K562 (cell line): ENCODE results near the gene SPATA33. TPM values are rescaled to one million over a fixed set of nuclear protein-coding genes. Genes with fewer than 3 reads are reported as not detected.
A peak's percentile ranks its signal among the peaks of the same experiment; 100 is the strongest.

Source experiments
- ARID1B ChIP-seq: fragments of 450-650 bp; IDR thresholded peaks from 2 replicates; pipeline ENCODE4 v1.6.1; 2016; ENCODE audit warnings: antibody characterized with exemption, mild to moderate bottlenecking, inconsistent platforms
- FOXK2 ChIP-seq, 2 experiments: fragments of 450-650 bp; IDR thresholded peaks in 1 of 2; conservative IDR thresholded peaks in 1 of 2; 2 replicates each; pipeline ENCODE4 v1.6.1; 2016; ENCODE audit warnings: low read depth in 2 of 2, mild to moderate bottlenecking in 1 of 2
- HNRNPLL ChIP-seq: fragments of 200-400 bp; formaldehyde crosslinking; IDR thresholded peaks from 2 replicates; pipeline ENCODE4 v1.6.1; 2017; ENCODE audit warnings: low read length, low read depth, mild to moderate bottlenecking; ENCODE audit not compliant: poor library complexity, severe bottlenecking
- JUN ChIP-seq, 2 experiments: sonication (generic) in 1 of 2; formaldehyde crosslinking in 1 of 2; IDR thresholded peaks; 2 replicates each; pipeline versions ENCODE4 v1.6.1 to v1.8.0; 2012 to 2022; ENCODE audit warnings: borderline replicate concordance in 2 of 2, mild to moderate bottlenecking in 2 of 2, improper control_type of control experiment in 1 of 2, low read depth in 1 of 2, low read length in 1 of 2, missing genetic modification reagents in 1 of 2
- JUNB ChIP-seq: fragments of 450-650 bp; formaldehyde crosslinking; conservative IDR thresholded peaks from 2 replicates; pipeline ENCODE4 v1.4.0; 2020; ENCODE audit warnings: mild to moderate bottlenecking
- MAFG ChIP-seq: fragments of 450-650 bp; conservative IDR thresholded peaks from 2 replicates; pipeline ENCODE4 v1.6.1; 2016; ENCODE audit warnings: missing genetic modification characterization, missing compliant biosample characterization
- MAZ ChIP-seq, 2 experiments: fragments of 450-650 bp in 1 of 2; sonication (generic) in 1 of 2; formaldehyde crosslinking; IDR thresholded peaks in 1 of 2; conservative IDR thresholded peaks in 1 of 2; 2 replicates each; pipeline versions ENCODE4 v1.4.0 to v1.5.0; 2020; ENCODE audit warnings: mild to moderate bottlenecking in 1 of 2, missing genetic modification reagents in 1 of 2
- NFE2L1 ChIP-seq: fragments of 450-650 bp; IDR thresholded peaks from 2 replicates; pipeline ENCODE4 v1.6.1; 2016; ENCODE audit warnings: missing genetic modification characterization, low read depth, mild to moderate bottlenecking, missing compliant biosample characterization, moderate library complexity, borderline replicate concordance
- RBM15 ChIP-seq: fragments of 200-400 bp; formaldehyde crosslinking; IDR thresholded peaks from 2 replicates; pipeline ENCODE4 v1.6.1; 2018; ENCODE audit warnings: mild to moderate bottlenecking, low read length, moderate library complexity; ENCODE audit not compliant: insufficient read depth
- SP1 ChIP-seq: sonication (generic); formaldehyde crosslinking; IDR thresholded peaks from 2 replicates; pipeline ENCODE4 v1.8.1; 2022; ENCODE audit warnings: mild to moderate bottlenecking, missing genetic modification reagents
- WHSC1 ChIP-seq: IDR thresholded peaks from one replicate; pipeline ENCODE4 v1.6.1; 2012; ENCODE audit warnings: low read length, control low read depth, inconsistent platforms
- ZNF146 ChIP-seq: IDR thresholded peaks from one replicate; pipeline ENCODE4 v1.6.1; 2018; ENCODE audit warnings: missing compliant biosample characterization; ENCODE audit not compliant: unreplicated experiment
- ZNF23 ChIP-seq: fragments of 250-450 bp; sonication (Bioruptor Pico); IDR thresholded peaks from 2 replicates; pipeline ENCODE4 v1.4.0; 2020; ENCODE audit warnings: mild to moderate bottlenecking
- ZNF347 ChIP-seq: fragments of 450-650 bp; formaldehyde crosslinking; IDR thresholded peaks from 2 replicates; pipeline ENCODE4 v1.4.0; 2020; ENCODE audit warnings: low read depth, mild to moderate bottlenecking, moderate library complexity
- polyA plus RNA-seq, 8 experiments: library from polyadenylated mRNA; depleted of rRNA in 4 of 8; stranded (reverse) in 5 of 8; unstranded in 3 of 8; fragments of >200 nt; fragmentation: Nextera tagmentation in 2 of 8; fragmentation: Illumina TruSeq in 1 of 8; extraction: Ambion mirVana in 2 of 8; extraction: Trizol in 1 of 8; gene quantifications; 2 replicates each; pipeline versions ENCODE4 v1.2.1 to v1.2.3, GENCODE V29; 2011 to 2014; ENCODE audit warnings: inconsistent platforms in 1 of 8, missing spikeins in 1 of 8
- total RNA-seq, 7 experiments: library from RNA; depleted of rRNA in 6 of 7; stranded (reverse); fragments of >200 nt in 6 of 7; fragmentation: Illumina TruSeq in 2 of 7; extraction: Trizol in 2 of 7; gene quantifications; 2 replicates each; pipeline versions ENCODE4 v1.2.1 to v1.2.3, GENCODE V29; 2011 to 2021; ENCODE audit warnings: low replicate concordance in 1 of 7
- TF ChIP-seq, protein P1 (sequence below): IDR thresholded peaks from 3 replicates; pipeline ENCODE4 v1.6.1; 2011; ENCODE audit warnings: borderline replicate concordance, mild to moderate bottlenecking; ENCODE audit not compliant: insufficient read length, insufficient read depth
- TF ChIP-seq, protein P2 (sequence below): fragments of 250-450 bp; sonication (Bioruptor Pico); IDR thresholded peaks from 2 replicates; pipeline ENCODE4 v1.5.0; 2021; ENCODE audit warnings: mild to moderate bottlenecking, moderate library complexity

SPATA33 gene
- total and polyA plus RNA-seq, 9 of the 15 experiments (the other 6 are each of a cell fraction or from before 2014, with no cell fraction given) = 4.0 to 20.0 (median 11.8) TPM

DNA sequence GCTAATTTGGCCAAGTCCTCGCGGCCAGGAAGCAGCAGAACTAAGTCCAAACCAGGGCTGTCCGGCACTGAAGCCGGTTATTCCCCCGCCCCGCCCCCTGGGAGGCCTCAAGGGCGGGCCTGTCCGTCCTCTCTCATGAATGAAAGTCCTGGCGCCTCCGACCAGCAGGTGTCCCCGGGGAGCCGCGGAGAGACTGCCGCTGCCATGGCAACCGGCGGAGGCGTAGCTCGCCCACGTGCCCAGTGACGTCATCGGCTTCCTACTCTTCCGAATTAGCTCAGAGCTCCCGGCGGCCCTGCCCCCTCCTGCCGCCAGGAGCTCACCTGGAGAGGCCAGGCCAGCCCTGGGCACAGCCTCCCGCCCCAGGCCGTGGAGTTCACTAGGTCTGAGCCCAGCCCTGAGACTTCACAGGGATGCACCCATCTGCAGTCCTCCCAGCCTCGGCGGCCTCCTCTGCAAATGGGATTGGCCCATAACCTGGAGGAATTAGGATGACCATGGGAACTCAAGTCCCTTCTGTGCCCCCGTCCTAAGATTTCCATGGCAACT, 42.5 kb downstream of the SPATA33 start (continued):
- TF ChIP-seq, protein P1, sequence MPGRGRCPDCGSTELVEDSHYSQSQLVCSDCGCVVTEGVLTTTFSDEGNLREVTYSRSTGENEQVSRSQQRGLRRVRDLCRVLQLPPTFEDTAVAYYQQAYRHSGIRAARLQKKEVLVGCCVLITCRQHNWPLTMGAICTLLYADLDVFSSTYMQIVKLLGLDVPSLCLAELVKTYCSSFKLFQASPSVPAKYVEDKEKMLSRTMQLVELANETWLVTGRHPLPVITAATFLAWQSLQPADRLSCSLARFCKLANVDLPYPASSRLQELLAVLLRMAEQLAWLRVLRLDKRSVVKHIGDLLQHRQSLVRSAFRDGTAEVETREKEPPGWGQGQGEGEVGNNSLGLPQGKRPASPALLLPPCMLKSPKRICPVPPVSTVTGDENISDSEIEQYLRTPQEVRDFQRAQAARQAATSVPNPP = no peak
- TF ChIP-seq ZNF146 (CRISPR knock-in tag) (no peak), ZNF347 (CRISPR knock-in tag) (no peak), HNRNPLL (peak; percentile 37), JUNB (CRISPR knock-in tag) (peak; percentile 98), MAFG (tag) (no peak), SP1 (peak; percentile 84), NFE2L1 (tag) (no peak), RBM15 (no peak), ZNF23 (no peak), JUN (IDR thresholded peaks at IDR 0.05; ENCODE audit: borderline replicate concordance, low read depth, low read length) (peak; percentile 99), JUN (CRISPR knock-in tag; IDR thresholded peaks at IDR 0.05; ENCODE audit: borderline replicate concordance) (peak; percentile 94; the same call in 1 of the 2 replicates), FOXK2 (conservative IDR thresholded peaks at IDR 0.05 in 1 of 2, IDR thresholded peaks at IDR 0.05 in 1 of 2; ENCODE audit: low read depth in 2 of 2) (no peak), MAZ (CRISPR knock-in tag; conservative IDR thresholded peaks at IDR 0.05 in 1 of 2, IDR thresholded peaks at IDR 0.05 in 1 of 2) (peak; percentile 63 to 81; a peak in 3 of 4 replicates), ARID1B (peak; percentile 59; the same call in 1 of the 2 replicates), WHSC1 (no peak)
- TF ChIP-seq, protein P2, sequence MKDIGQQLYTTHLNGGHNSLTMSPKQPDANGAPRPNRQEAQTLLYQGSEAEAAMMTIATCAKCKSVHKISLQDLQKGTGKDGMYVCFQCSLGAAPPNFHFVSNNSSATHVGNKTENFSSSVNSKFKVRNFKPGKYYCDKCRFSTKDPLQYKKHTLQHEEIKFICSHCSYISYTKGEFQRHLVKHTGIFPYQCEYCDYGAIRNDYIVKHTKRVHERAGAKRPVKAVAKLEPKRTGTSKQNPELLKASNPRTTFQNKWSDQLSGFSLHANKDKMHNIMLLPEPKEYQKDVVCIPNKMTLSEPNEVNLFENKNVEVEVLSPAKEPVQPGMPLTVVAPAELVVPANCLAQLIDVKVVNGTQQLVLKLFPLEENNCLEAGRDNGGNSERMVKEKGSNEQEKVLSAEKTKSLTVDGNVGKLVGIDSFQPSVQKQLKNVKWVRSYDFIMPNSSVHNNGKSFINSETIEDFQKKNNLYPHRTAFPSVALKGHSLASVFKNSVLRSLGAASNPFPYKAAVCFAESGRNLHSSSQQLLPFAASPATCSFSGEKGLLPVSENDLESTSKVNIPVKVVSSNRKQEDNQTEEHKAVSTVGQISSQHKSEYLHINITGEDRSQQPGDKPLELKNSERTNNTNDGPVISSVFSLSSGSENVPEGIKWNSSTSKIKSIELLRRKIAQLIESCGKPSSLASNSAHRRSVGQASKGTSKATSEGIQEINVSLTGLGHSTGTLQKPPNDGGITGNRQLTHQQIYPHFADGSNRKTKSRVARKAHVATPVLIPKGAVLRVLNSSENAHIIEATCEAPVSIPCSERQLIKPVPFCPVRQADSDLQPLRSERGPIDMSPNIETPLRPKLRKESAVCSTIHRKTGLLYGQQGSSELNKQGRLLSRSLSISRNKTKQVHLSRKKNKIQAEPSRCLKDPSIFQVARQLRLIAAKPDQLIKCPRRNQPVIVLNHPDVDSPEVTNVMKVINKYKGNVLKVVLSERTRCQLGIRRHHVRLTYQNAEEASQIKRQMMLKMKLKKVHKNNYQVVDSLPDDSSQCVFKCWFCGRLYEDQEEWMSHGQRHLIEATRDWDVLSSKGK (CRISPR knock-in tag) = no peak
